PC-3 (cell line): Measurements from ENCODE around the gene GP1BA. TPM values are rescaled to one million over a fixed set of nuclear protein-coding genes. Genes with fewer than 3 reads are reported as not detected.
"Not testable (repeated sequence)": the region's sequence is repeated elsewhere in the genome, so short reads cannot be mapped to it uniquely, and the experiment has no call there.

Experiments
- ATAC-seq: fragments of 200-7000 bp; cut with Tn5 transposase; 2 replicates; pipeline ENCODE4 v1.9.1; 2020; ENCODE audit warnings: mild to moderate bottlenecking, moderate library complexity
- BruUV-seq: library from RNA; stranded (reverse); fragments of 400-500 nt; replicated peaks from 2 replicates; lab custom pipeline; 2021; lab: Mats Ljungman, UMichigan
- CTCF ChIA-PET: fragments of 300-600 bp; sonication (Branson Sonifier 250); formaldehyde crosslinking; loops from one replicate; lab custom pipeline; 2022; ENCODE audit warnings: antibody characterized with exemption; lab: Charles Lee
- POLR2A ChIA-PET: fragments of 300-600 bp; sonication (Branson Sonifier 250); formaldehyde crosslinking; loops from one replicate; lab custom pipeline; 2022; ENCODE audit warnings: antibody characterized with exemption; ENCODE audit not compliant: unreplicated experiment; lab: Charles Lee
- DNase-seq: peaks from one replicate; pipeline ENCODE4 v3.0.0-alpha.2; 2015
- H2AFZ ChIP-seq: fragments of 300-600 bp; sonication (generic); 2 replicates; pipeline ENCODE4 v1.6.0; 2016; ENCODE audit warnings: antibody characterized with exemption, low read length
- H3F3A ChIP-seq: fragments of 300-600 bp; sonication (generic); one replicate; pipeline ENCODE4 v1.6.0; 2017; ENCODE audit warnings: antibody characterized with exemption, low read length, control low read depth, mild to moderate bottlenecking; ENCODE audit not compliant: unreplicated experiment
- H3K27ac ChIP-seq: fragments of 300-600 bp; sonication (generic); 2 replicates; pipeline ENCODE4 v1.5.1; 2016; ENCODE audit warnings: mild to moderate bottlenecking, low read length
- H3K27me3 ChIP-seq: fragments of 300-600 bp; sonication (generic); 2 replicates; pipeline ENCODE4 v1.6.1; 2016; ENCODE audit warnings: low read length, mixed read lengths
- H3K36me3 ChIP-seq: fragments of 300-600 bp; sonication (generic); 2 replicates; pipeline ENCODE4 v1.6.1; 2016; ENCODE audit warnings: low read depth, mixed run types, low read length, mixed read lengths
- H3K4me1 ChIP-seq: fragments of 300-600 bp; sonication (generic); 2 replicates; pipeline ENCODE4 v1.5.1; 2016; ENCODE audit warnings: low read length; ENCODE audit not compliant: insufficient read depth
- H3K4me2 ChIP-seq: fragments of 300-600 bp; sonication (generic); 2 replicates; pipeline ENCODE4 v1.6.0; 2016; ENCODE audit warnings: low read length
- H3K4me3 ChIP-seq: fragments of 300-600 bp; sonication (generic); 2 replicates; pipeline ENCODE4 v1.5.1; 2016; ENCODE audit warnings: mild to moderate bottlenecking, low read length, mixed read lengths
- H3K79me2 ChIP-seq: fragments of 300-600 bp; sonication (generic); 2 replicates; pipeline ENCODE4 v1.6.1; 2017; ENCODE audit warnings: low read length, mixed read lengths
- H3K9ac ChIP-seq: fragments of 300-600 bp; sonication (generic); 2 replicates; pipeline ENCODE4 v1.6.0; 2016; ENCODE audit warnings: mild to moderate bottlenecking, low read length
- H3K9me2 ChIP-seq: fragments of 300-600 bp; sonication (generic); replicated peaks from 2 replicates; pipeline ENCODE4 v1.6.1; 2016; ENCODE audit warnings: mixed run types, low read length, mixed read lengths
- H3K9me3 ChIP-seq: fragments of 300-600 bp; sonication (generic); 2 replicates; pipeline ENCODE4 v1.6.1; 2016; ENCODE audit warnings: low read length, mixed read lengths
- H4K20me1 ChIP-seq: fragments of 300-600 bp; sonication (generic); 2 replicates; pipeline ENCODE4 v1.6.1; 2016; ENCODE audit warnings: low read length, mixed read lengths
- CTCF ChIP-seq: fragments of 300-600 bp; sonication (generic); conservative IDR thresholded peaks from 2 replicates; pipeline ENCODE4 v1.5.1; 2017; ENCODE audit warnings: antibody characterized with exemption, low read depth, mild to moderate bottlenecking, low read length
- EZH2 ChIP-seq: fragments of 300-600 bp; sonication (generic); IDR thresholded peaks from one replicate; pipeline ENCODE4 v1.6.1; 2017; ENCODE audit warnings: antibody characterized with exemption, mild to moderate bottlenecking, low read length; ENCODE audit not compliant: unreplicated experiment
- EZH2phosphoT487 ChIP-seq: fragments of 300-600 bp; sonication (generic); IDR thresholded peaks from 2 replicates; pipeline ENCODE4 v1.6.1; 2018; ENCODE audit warnings: mild to moderate bottlenecking, antibody characterized with exemption, low read length, borderline replicate concordance
- intact Hi-C: fragments of 100-400 bp; cut with micrococcal nuclease; formaldehyde crosslinking; loops from 2 replicates; pipeline ENCODE4 v1.9.0; 2023
- total RNA-seq: library from RNA; depleted of rRNA; stranded (reverse); fragments of >200 nt; gene quantifications from 2 replicates; pipeline ENCODE4 v1.2.3, GENCODE V29; 2014

GP1BA gene
- total RNA-seq, 1 experiment from 2014 or later, result not detected

DNA sequence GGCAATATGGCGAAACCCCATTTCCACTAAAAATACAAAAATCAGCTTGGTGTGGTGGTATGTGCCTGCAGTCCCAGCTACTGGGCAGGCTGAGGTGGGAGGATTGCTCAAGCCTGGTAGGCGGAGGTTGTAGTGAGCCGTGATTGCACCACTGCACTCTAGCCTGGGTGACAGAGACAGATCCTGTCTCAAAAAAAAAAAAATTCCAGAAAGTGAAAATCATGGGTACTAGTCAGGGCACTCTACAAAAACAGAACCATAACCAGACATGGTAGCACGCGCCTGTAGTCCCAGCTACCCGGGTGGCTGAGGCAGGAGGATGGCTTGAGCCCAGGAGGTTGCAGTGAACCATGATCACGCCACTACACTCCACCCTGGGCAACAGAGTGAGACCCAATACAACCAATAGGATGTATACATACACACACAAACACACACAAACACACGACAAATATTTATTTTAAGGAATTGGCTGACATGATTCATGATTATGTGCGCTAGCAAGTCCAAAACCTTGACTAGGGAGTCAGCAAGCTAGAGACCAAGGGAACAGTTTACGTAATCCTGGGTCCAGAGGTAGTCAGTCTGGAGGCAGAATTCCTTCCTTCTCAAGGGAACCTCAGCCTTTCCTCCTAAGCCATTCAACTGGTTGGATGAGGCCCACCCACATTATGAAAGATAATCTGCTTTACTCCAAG is 11.6 kb upstream of the GP1BA start:
- H3K9ac ChIP-seq, result no peak overlapping the region
- H3K4me1 ChIP-seq, result no peaks in the 10 kb centered on the region
- POLR2A ChIA-PET, result no interaction called here
- TF ChIP-seq CTCF (no peak), EZH2 (no peak), EZH2phosphoT487 (no peak)
- no peaks in the 10 kb centered on the region for H3K79me2 ChIP-seq
- no peaks in the 10 kb centered on the region for H3K9me3 ChIP-seq
- H3F3A ChIP-seq, result no peaks in the 10 kb centered on the region
- H3K27ac ChIP-seq, result no peak overlapping the region
- CTCF ChIA-PET, result no interaction called here
- no peak overlapping the region for H2AFZ ChIP-seq
- no peaks in the 10 kb centered on the region for H3K27me3 ChIP-seq
- H4K20me1 ChIP-seq, result no peaks in the 10 kb centered on the region
- no TSS peak for BruUV-seq
- no peaks in the 10 kb centered on the region for H3K9me2 ChIP-seq
- no peak overlapping the region for H3K4me2 ChIP-seq
- H3K4me3 ChIP-seq, result no peak overlapping the region
- DNase-seq (no peak), ATAC-seq (no peak)
- H3K36me3 ChIP-seq, result no peaks in the 10 kb centered on the region
- intact Hi-C loops, result no loop called here

GRCh38 chr17:4921320-4921719 is 10.8 kb upstream of the GP1BA start:
- CTCF ChIA-PET, result no interaction called here
- intact Hi-C loops, result no loop called here
- Histone ChIP-seq H3K79me2 (no peaks in the 10 kb centered on the region), H3K27me3 (no peaks in the 10 kb centered on the region), H3K9me3 (no peaks in the 10 kb centered on the region), H3K4me3 (no peak overlapping the region), H3F3A (no peaks in the 10 kb centered on the region), H3K9me2 (no peaks in the 10 kb centered on the region), H3K4me1 (no peaks in the 10 kb centered on the region), H2AFZ (no peak overlapping the region), H3K9ac (no peak overlapping the region), H4K20me1 (no peaks in the 10 kb centered on the region), H3K4me2 (no peak overlapping the region), H3K36me3 (no peaks in the 10 kb centered on the region), H3K27ac (no peak overlapping the region)
- ATAC-seq (no peak), DNase-seq (no peak)
- POLR2A ChIA-PET, result no interaction called here
- no peak for TF ChIP-seq EZH2
- no peak for TF ChIP-seq CTCF
- no peak for TF ChIP-seq EZH2phosphoT487
- no TSS peak for BruUV-seq

- POLR2A ChIA-PET, result interaction anchor here (0.6 kb wide), 2 partner anchors 13 to 925 kb away, joined by 3 read pairs; partner anchors contain the start of genes RNF167 and SLC25A11
- CTCF ChIA-PET, DNase-seq, H3K27ac ChIP-seq, H3K36me3 ChIP-seq, H3K4me2 ChIP-seq, H4K20me1 ChIP-seq, intact Hi-C loops, ATAC-seq, H3K4me1 ChIP-seq, H3K4me3 ChIP-seq, H3K79me2 ChIP-seq, BruUV-seq, H3F3A ChIP-seq, H2AFZ ChIP-seq, H3K9me3 ChIP-seq, H3K9me2 ChIP-seq, H3K9ac ChIP-seq, H3K27me3 ChIP-seq: not testable (repeated sequence)
Measured at GRCh38 chr17:4926577-4927335, 5.3 kb upstream of the GP1BA start.
